H1 (cell line): ENCODE results near the gene POM121L2. TPM values are rescaled to one million over a fixed set of nuclear protein-coding genes. Genes with fewer than 3 reads are reported as not detected.

ENCODE experiments used
- CTCF ChIA-PET: fragments of 300-600 bp; sonication (Branson Sonifier 250); formaldehyde crosslinking; loops from one replicate; lab custom pipeline; 2021; ENCODE audit not compliant: partially characterized antibody; lab: Charles Lee
- POLR2A ChIA-PET: fragments of 300-600 bp; sonication (Branson Sonifier 250); formaldehyde crosslinking; loops from one replicate; lab custom pipeline; 2021; ENCODE audit warnings: inconsistent platforms; ENCODE audit not compliant: partially characterized antibody; lab: Charles Lee
- DNase-seq, 2 experiments: peaks; one replicate each; pipeline versions ENCODE4 v3.0.0 to v3.0.0-alpha.2; 2010 to 2022; ENCODE audit warnings: low spot score in 2 of 2, low read depth in 1 of 2, mixed read lengths in 1 of 2
- FAIRE-seq: peaks from 2 replicates; lab custom pipeline; 2011; peaks lifted over from hg19 to GRCh38; lab: Jason Lieb, UNC
- H2AFZ ChIP-seq: 2 replicates; pipeline ENCODE4 v1.8.1; 2012; ENCODE audit warnings: low read length, inconsistent platforms
- H2AK5ac ChIP-seq: 2 replicates; pipeline ENCODE4 v1.6.1; 2013; ENCODE audit warnings: low read depth, low read length
- H2BK120ac ChIP-seq: replicated peaks from 2 replicates; pipeline ENCODE3; 2013; ENCODE audit warnings: low read depth, low read length, inconsistent platforms
- H2BK12ac ChIP-seq: 2 replicates; pipeline ENCODE4 v1.6.1; 2013; ENCODE audit warnings: low read depth, low read length
- H2BK15ac ChIP-seq: 2 replicates; pipeline ENCODE4 v1.6.1; 2013; ENCODE audit warnings: low read length
- H2BK20ac ChIP-seq: 2 replicates; pipeline ENCODE4 v1.6.1; 2013; ENCODE audit warnings: low read length
- H2BK5ac ChIP-seq: 2 replicates; pipeline ENCODE4 v1.6.1; 2013; ENCODE audit warnings: low read depth, low read length
- H3K14ac ChIP-seq: 2 replicates; pipeline ENCODE4 v1.6.1; 2013; ENCODE audit warnings: inconsistent platforms; ENCODE audit not compliant: insufficient read length
- H3K18ac ChIP-seq: 2 replicates; pipeline ENCODE4 v1.6.1; 2013; ENCODE audit warnings: low read length; ENCODE audit errors: extremely low read depth
- H3K23ac ChIP-seq: 2 replicates; pipeline ENCODE4 v1.6.1; 2013; ENCODE audit warnings: inconsistent platforms; ENCODE audit not compliant: insufficient read length
- H3K23me2 ChIP-seq: 2 replicates; pipeline ENCODE4 v1.6.1; 2013; ENCODE audit warnings: low read depth, low read length
- H3K27ac ChIP-seq: 2 replicates; pipeline ENCODE4 v1.6.1; 2011; ENCODE audit warnings: low read depth, low read length, inconsistent platforms
- H3K27me3 ChIP-seq, 4 experiments: replicated peaks in 1 of 4; 1 replicate in 1 of 4; 2 replicates in 3 of 4; pipeline versions ENCODE4 v1.6.1 to v1.8.1; 2011 to 2013; ENCODE audit warnings: low read length in 3 of 4, mild to moderate bottlenecking in 3 of 4, inconsistent platforms in 2 of 4, mixed read lengths in 2 of 4, moderate library complexity in 1 of 4; ENCODE audit not compliant: control insufficient read depth in 3 of 4, insufficient read depth in 3 of 4; ENCODE audit errors: extremely low read depth in 1 of 4
- H3K36me3 ChIP-seq, 4 experiments: 2 replicates each; pipeline versions ENCODE4 v1.6.1 to v1.8.1; 2011 to 2013; ENCODE audit warnings: mild to moderate bottlenecking in 4 of 4, low read length in 3 of 4, moderate library complexity in 2 of 4, control low read depth in 1 of 4, inconsistent platforms in 1 of 4; ENCODE audit not compliant: insufficient read depth in 4 of 4, control insufficient read depth in 2 of 4
- H3K4ac ChIP-seq: replicated peaks from 2 replicates; pipeline ENCODE3; 2013; ENCODE audit warnings: low read length, low read depth, mixed read lengths, inconsistent platforms; ENCODE audit not compliant: insufficient read length
- H3K4me1 ChIP-seq, 4 experiments: replicated peaks in 1 of 4; 1 replicate in 1 of 4; 2 replicates in 3 of 4; pipeline versions ENCODE4 v1.6.1 to v1.8.1; 2011 to 2013; ENCODE audit warnings: low read length in 3 of 4, inconsistent platforms in 2 of 4, mixed read lengths in 1 of 4; ENCODE audit not compliant: insufficient read depth in 4 of 4, control insufficient read depth in 3 of 4
- H3K4me2 ChIP-seq, 2 experiments: 2 replicates each; pipeline versions ENCODE4 v1.6.1 to v1.8.1; 2011 to 2013; ENCODE audit warnings: low read depth in 2 of 2, low read length in 2 of 2, control low read depth in 1 of 2, inconsistent platforms in 1 of 2, mild to moderate bottlenecking in 1 of 2; ENCODE audit not compliant: insufficient read depth in 1 of 2
- H3K4me3 ChIP-seq, 4 experiments: fragments of 200-600, 300-600 bp in 1 of 4; sonication (generic), shearing (Covaris generic), sonication (Bioruptor Twin) in 1 of 4; 2 replicates each; pipeline versions ENCODE4 v1.5.1 to v1.8.1; 2011 to 2016; ENCODE audit warnings: low read length in 4 of 4, low read depth in 3 of 4, control low read depth in 2 of 4, inconsistent platforms in 2 of 4, mild to moderate bottlenecking in 2 of 4, mixed read lengths in 1 of 4, moderate library complexity in 1 of 4; ENCODE audit not compliant: insufficient read depth in 2 of 4; ENCODE audit errors: extremely low read depth in 1 of 4
- H3K56ac ChIP-seq: replicated peaks from 2 replicates; pipeline ENCODE3; 2013; ENCODE audit warnings: low read depth, mild to moderate bottlenecking, mixed read lengths, low read length, inconsistent platforms; ENCODE audit not compliant: insufficient read length
- H3K79me1 ChIP-seq: 2 replicates; pipeline ENCODE4 v1.6.1; 2013; ENCODE audit warnings: low read depth, low read length, control low read depth
- H3K79me2 ChIP-seq, 2 experiments: 2 replicates each; pipeline versions ENCODE4 v1.6.1 to v1.8.1; 2012 to 2013; ENCODE audit warnings: low read length in 2 of 2, mild to moderate bottlenecking in 2 of 2, inconsistent platforms in 1 of 2; ENCODE audit not compliant: insufficient read depth in 2 of 2, control insufficient read depth in 1 of 2
- H3K9ac ChIP-seq, 4 experiments: replicated peaks in 1 of 4; 1 replicate in 1 of 4; 2 replicates in 3 of 4; pipeline versions ENCODE4 v1.6.1 to v1.8.1; 2011 to 2013; ENCODE audit warnings: low read depth in 3 of 4, low read length in 3 of 4, control low read depth in 2 of 4, mild to moderate bottlenecking in 2 of 4, moderate library complexity in 2 of 4, inconsistent platforms in 1 of 4; ENCODE audit errors: extremely low read depth in 1 of 4
- H3K9me3 ChIP-seq, 2 experiments: 2 replicates each; pipeline versions ENCODE4 v1.6.1 to v1.8.1; 2012 to 2013; ENCODE audit warnings: mild to moderate bottlenecking in 2 of 2, moderate library complexity in 2 of 2, control low read depth in 1 of 2, inconsistent platforms in 1 of 2, low read depth in 1 of 2, low read length in 1 of 2, mixed read lengths in 1 of 2; ENCODE audit not compliant: insufficient read depth in 2 of 2
- H4K20me1 ChIP-seq, 2 experiments: replicated peaks in 1 of 2; 2 replicates each; pipeline versions ENCODE3 to v1.8.1; 2011 to 2013; ENCODE audit warnings: inconsistent platforms in 2 of 2, low read length in 2 of 2, mild to moderate bottlenecking in 1 of 2; ENCODE audit not compliant: insufficient read depth in 2 of 2, control insufficient read depth in 1 of 2
- H4K5ac ChIP-seq: 2 replicates; pipeline ENCODE4 v1.6.1; 2013; ENCODE audit warnings: low read length, low read depth, mixed read lengths, inconsistent platforms; ENCODE audit not compliant: insufficient read length
- H4K8ac ChIP-seq: 2 replicates; pipeline ENCODE4 v1.8.0; 2013; ENCODE audit warnings: mild to moderate bottlenecking, moderate library complexity, low read length, inconsistent platforms; ENCODE audit not compliant: insufficient read depth; ENCODE audit errors: extremely low read depth
- H4K91ac ChIP-seq: replicated peaks from 2 replicates; pipeline ENCODE3; 2013; ENCODE audit warnings: low read length, mixed read lengths, inconsistent platforms; ENCODE audit not compliant: insufficient read length
- ATF3 ChIP-seq: IDR thresholded peaks from 2 replicates; pipeline ENCODE4 v1.6.1; 2011; ENCODE audit warnings: low read depth, mild to moderate bottlenecking, low read length; ENCODE audit not compliant: insufficient read depth
- CBX5 ChIP-seq: fragments of 300-800, 300-1000 bp; sonication (generic); IDR thresholded peaks from 2 replicates; pipeline ENCODE4 v1.7.1; 2016; ENCODE audit warnings: antibody characterized with exemption, low read length, low read depth
- HDAC6 ChIP-seq: IDR thresholded peaks from one replicate; pipeline ENCODE4 v1.7.1; 2012; ENCODE audit warnings: low read depth, mild to moderate bottlenecking, inconsistent platforms, low read length, moderate library complexity
- JUND ChIP-seq: IDR thresholded peaks from 2 replicates; pipeline ENCODE4 v1.6.1; 2011; ENCODE audit warnings: mild to moderate bottlenecking, improper control_type of control experiment, low read length
- KDM4A ChIP-seq: IDR thresholded peaks from one replicate; pipeline ENCODE4 v1.7.1; 2012; ENCODE audit warnings: low read depth, mild to moderate bottlenecking, moderate library complexity, low read length, inconsistent platforms; ENCODE audit not compliant: severe bottlenecking
- POLR2A ChIP-seq, 2 experiments: IDR thresholded peaks; 1 replicate in 1 of 2; 2 replicates in 1 of 2; pipeline ENCODE4 v1.6.1; 2011; ENCODE audit warnings: low read depth in 2 of 2, low read length in 2 of 2, mild to moderate bottlenecking in 2 of 2; ENCODE audit errors: control extremely low read depth in 1 of 2
- RNF2 ChIP-seq: fragments of 200-900, 300-1000 bp; sonication (generic); IDR thresholded peaks from 2 replicates; pipeline ENCODE4 v1.7.1; 2016; ENCODE audit warnings: borderline replicate concordance, low read depth, mild to moderate bottlenecking, antibody characterized with exemption, low read length; ENCODE audit not compliant: poor library complexity, severe bottlenecking; ENCODE audit errors: missing control alignments
- SIRT6 ChIP-seq: IDR thresholded peaks from one replicate; pipeline ENCODE4 v1.7.1; 2012; ENCODE audit warnings: low read length, inconsistent platforms
- SP4 ChIP-seq: IDR thresholded peaks from 2 replicates; pipeline ENCODE4 v1.6.1; 2012; ENCODE audit warnings: low read length, inconsistent platforms
- TBP ChIP-seq: IDR thresholded peaks from 2 replicates; pipeline ENCODE4 v1.6.1; 2011; ENCODE audit warnings: low read depth, low read length, improper control_type of control experiment
- ZNF274 ChIP-seq: IDR thresholded peaks from 2 replicates; pipeline ENCODE4 v1.7.0; 2012; ENCODE audit warnings: low read length, borderline replicate concordance; ENCODE audit errors: extremely low read depth
- WGBS, 2 experiments: shearing (Covaris generic) in 1 of 2; methylation state at CpG; one replicate each; pipeline versions ENCODE4 v1.1.6 to v1.1.7; 2013 to 2015; ENCODE audit warnings: low lambda C conversion rate in 2 of 2, mixed read lengths in 2 of 2, inconsistent platforms in 1 of 2, low coverage in 1 of 2, missing lambda C conversion rate in 1 of 2; ENCODE audit not compliant: insufficient replicate concordance in 2 of 2, insufficient coverage in 1 of 2, insufficient read length in 1 of 2; ENCODE audit errors: extremely low coverage in 1 of 2, missing lambda C conversion rate in 1 of 2; 5-methylcytosine and 5-hydroxymethylcytosine counted together
- polyA plus RNA-seq, 7 experiments: library from polyadenylated mRNA; depleted of rRNA in 3 of 7; stranded (reverse) in 5 of 7; unstranded in 2 of 7; fragments of >200 nt in 5 of 7; fragments of 200-250 nt in 2 of 7; gene quantifications; 1 replicate in 5 of 7; 2 replicates in 1 of 7; 4 replicates in 1 of 7; pipeline versions ENCODE4 v1.2.1 to v1.2.3, GENCODE V29; 2011 to 2013; ENCODE audit warnings: missing spikeins in 2 of 7, mixed read lengths in 2 of 7
- total RNA-seq: library from RNA; stranded (reverse); fragmentation: NEBNext Ultra II Directional; extraction: Animal tissue kit (Norgen Biotek cat#: 25700); gene quantifications from 2 replicates; pipeline ENCODE4 v1.2.1, GENCODE V29; 2021

Gene POM121L2
- total and polyA plus RNA-seq, 2 of the 8 experiments (the other 6 are each of a cell fraction or from before 2014, with no cell fraction given) = 0.05 to 0.09 TPM

- H3K27ac ChIP-seq = no peak overlapping the region; the same call in 1 of the 2 replicates
- no peak overlapping the region for H3K18ac ChIP-seq
- peak overlapping the region; percentile 94 for H2AFZ ChIP-seq
- H2BK20ac ChIP-seq = 0 out of 2 replicates have a peak overlapping the region, but pooled peaks have one; percentile 56
- H3K4me2 ChIP-seq = peak overlapping the region; percentile 55 to 64
- H3K4ac ChIP-seq = no peak overlapping the region
- 9% methylated on average over 32 of the region's 32 CpGs; no CpG with 5 or more reads in 1 of the 2 experiments for WGBS, 2 experiments
- no peak overlapping the region for H3K14ac ChIP-seq
- H4K5ac ChIP-seq = peak overlapping the region; percentile 35
- H2BK5ac ChIP-seq = no peak overlapping the region; the same call in 1 of the 2 replicates
- H3K36me3 ChIP-seq = no peaks in the 10 kb centered on the region
- no peak overlapping the region for H3K56ac ChIP-seq
- H3K9me3 ChIP-seq = no peaks in the 10 kb centered on the region
- H4K8ac ChIP-seq = no peak overlapping the region
- no peaks in the 10 kb centered on the region for H4K20me1 ChIP-seq
- no peak overlapping the region for H2AK5ac ChIP-seq
- no peak overlapping the region for H3K23ac ChIP-seq
- no peaks in the 10 kb centered on the region for H3K79me2 ChIP-seq
- H3K4me1 ChIP-seq = no peaks in the 10 kb centered on the region
- DNase-seq = peak; percentile 13 to 76
- peak overlapping the region; percentile 84 to 98 (median 92) for H3K4me3 ChIP-seq
- H2BK120ac ChIP-seq = no peak overlapping the region
- no peak overlapping the region for H4K91ac ChIP-seq
- no peaks in the 10 kb centered on the region for H3K27me3 ChIP-seq
- FAIRE-seq = peak; percentile 93
- no peak overlapping the region for H2BK12ac ChIP-seq
- H3K79me1 ChIP-seq = no peaks in the 10 kb centered on the region
- ChIA-PET CTCF (interaction anchor here (0.7 to 2.7 kb wide), 7 partner anchors 10 to 360 kb away, joined by 3 to 13 read pairs (median 3); partner anchors contain the start of gene POM121L2), POLR2A (interaction anchor here (0.8 to 2.4 kb wide), 5 partner anchors 35 to 476 kb away, joined by 3 to 9 read pairs (median 3); partner anchors contain the start of gene ZNF184)
- H2BK15ac ChIP-seq = no peak overlapping the region
- H3K9ac ChIP-seq = peak overlapping the region; percentile 14 to 92 (median 66); a peak in 6 of 7 replicates
- H3K23me2 ChIP-seq = no peaks in the 10 kb centered on the region
- TF ChIP-seq HDAC6 = no peak
- TF ChIP-seq CBX5 = no peak
- TF ChIP-seq RNF2 = no peak
- TF ChIP-seq POLR2A (IDR thresholded peaks at IDR 0.05; ENCODE audit: control extremely low read depth in 1 of 2, low read depth in 2 of 2, low read length in 2 of 2) = no peak
- peak; percentile 100 for TF ChIP-seq TBP
- peak; percentile 63 for TF ChIP-seq KDM4A
- no peak for TF ChIP-seq ZNF274
- TF ChIP-seq ATF3 = no peak
- TF ChIP-seq SP4 = no peak
- no peak for TF ChIP-seq JUND
- TF ChIP-seq SIRT6 = no peak
These were observed 20.9 kb upstream of the POM121L2 start for GRCh38 chr6:27332692-27333641.
